GM10847 (cell line): ENCODE results near the gene LYRM1.
A peak's percentile ranks its signal among the peaks of the same experiment; 100 is the strongest.

Source experiments
- POLR2A ChIP-seq: IDR thresholded peaks from 2 replicates; pipeline ENCODE4 v1.6.1; 2011; ENCODE audit not compliant: insufficient read length; ENCODE audit errors: extremely low read depth

LYRM1 gene

GRCh38 chr16:20900299-20901067 lies at the start of gene LYRM1, which contains the start of gene DCUN1D3:
Gene LYRM1 (plus strand): TSS chr16:20900771. CDS start chr16:20915556, 14,785 bp downstream.
Gene DCUN1D3 (minus strand): TSS chr16:20900358. CDS start chr16:20862538, 37,820 bp downstream.
- TF ChIP-seq POLR2A = peak; percentile 68

DNA sequence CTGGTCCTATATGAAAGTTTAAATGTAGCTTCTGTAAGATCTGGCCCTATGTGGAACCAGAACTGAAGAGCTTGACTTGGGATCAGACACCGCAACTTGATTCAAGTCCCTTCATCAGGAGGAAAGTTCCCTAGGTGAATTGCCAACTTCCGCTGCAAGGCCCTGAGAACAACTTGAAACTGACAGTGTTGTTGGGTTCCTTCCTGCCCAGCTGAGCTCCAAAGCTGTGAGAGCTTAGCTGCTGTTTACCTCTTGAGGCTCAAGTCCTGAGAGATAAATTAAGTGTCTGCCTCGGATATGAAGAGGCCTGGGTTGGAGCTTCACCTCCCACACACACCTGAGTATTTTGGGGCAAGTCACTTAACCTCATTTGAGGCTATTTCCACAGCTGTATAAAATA lies 49.6 kb upstream of the LYRM1 start:
- TF ChIP-seq POLR2A = no peak

GRCh38 chr16:20851601-20852000 lies 49.0 kb upstream of the LYRM1 start:
- no peak for TF ChIP-seq POLR2A

- no peak for TF ChIP-seq POLR2A
These were observed 47.4 kb upstream of the LYRM1 start for GRCh38 chr16:20853143-20853542.

- no peak for TF ChIP-seq POLR2A
These were observed 46.5 kb upstream of the LYRM1 start for GRCh38 chr16:20853981-20854620.

DNA sequence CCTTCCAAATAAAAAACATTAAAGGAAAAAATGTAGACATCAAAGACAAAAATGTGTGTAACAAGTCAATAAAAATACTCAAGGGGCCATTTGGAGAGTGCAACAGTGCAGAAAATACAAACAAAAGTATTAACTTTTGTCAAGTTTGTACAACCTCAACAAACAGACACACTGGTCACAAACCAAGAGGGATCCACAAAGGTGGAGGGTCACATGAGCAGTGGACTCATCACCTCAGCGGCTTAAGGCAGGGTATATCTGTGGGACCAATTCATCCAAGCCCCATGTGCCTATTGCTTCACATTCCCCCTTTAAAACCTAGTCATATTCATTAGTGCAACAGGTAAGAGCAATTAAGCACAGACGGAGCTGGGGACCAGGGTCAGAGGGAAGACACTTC lies 45.6 kb upstream of the LYRM1 start:
- no peak for TF ChIP-seq POLR2A

DNA sequence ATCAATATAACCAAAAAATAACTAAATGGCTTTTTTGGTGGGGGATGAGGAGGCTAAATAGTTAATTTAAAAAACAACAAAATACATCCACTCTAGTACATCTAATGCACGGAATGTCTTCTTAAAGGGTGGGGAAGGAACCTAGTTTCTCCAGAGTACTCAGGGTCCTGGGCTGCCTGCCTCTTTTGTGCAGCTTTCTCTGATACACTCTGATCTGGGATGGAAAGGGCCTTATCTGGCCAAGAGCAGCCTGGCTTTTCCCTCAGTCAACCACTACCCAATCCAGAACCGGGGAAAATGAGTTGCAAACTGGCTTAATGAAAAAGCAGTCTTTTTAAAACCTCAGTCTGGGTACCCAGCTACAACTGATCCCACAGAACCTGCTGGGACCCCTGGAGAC lies 43.3 kb upstream of the LYRM1 start:
- no peak for TF ChIP-seq POLR2A

DNA sequence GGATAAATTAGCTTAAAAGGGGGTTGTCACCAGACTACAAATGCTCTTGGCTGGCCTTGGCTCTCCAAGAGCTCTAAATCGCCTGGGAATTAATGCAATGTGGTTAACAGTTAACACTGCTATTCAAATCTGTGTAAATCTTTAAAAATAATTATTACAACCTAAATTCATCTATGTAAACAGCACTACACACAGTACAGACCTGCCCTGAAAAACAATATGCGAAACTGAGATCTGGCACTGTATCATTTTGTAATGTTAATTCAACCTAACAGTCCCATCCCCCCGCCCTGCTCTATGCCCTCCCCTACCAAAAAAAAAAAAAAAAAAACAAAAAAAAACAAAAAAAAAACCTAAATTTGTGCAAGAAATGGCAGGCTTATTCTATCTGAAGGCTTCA lies 41.3 kb upstream of the LYRM1 start:
- TF ChIP-seq POLR2A = no peak

- TF ChIP-seq POLR2A = no peak
These were observed 40.9 kb upstream of the LYRM1 start for GRCh38 chr16:20859699-20860098.

- no peak for TF ChIP-seq POLR2A
These were observed 40.2 kb upstream of the LYRM1 start for GRCh38 chr16:20860361-20860760.

- TF ChIP-seq POLR2A = no peak
These were observed 38.2 kb upstream of the LYRM1 start for GRCh38 chr16:20862162-20862960.

GRCh38 chr16:20865420-20866131 lies 35.0 kb upstream of the LYRM1 start:
- no peak for TF ChIP-seq POLR2A

DNA sequence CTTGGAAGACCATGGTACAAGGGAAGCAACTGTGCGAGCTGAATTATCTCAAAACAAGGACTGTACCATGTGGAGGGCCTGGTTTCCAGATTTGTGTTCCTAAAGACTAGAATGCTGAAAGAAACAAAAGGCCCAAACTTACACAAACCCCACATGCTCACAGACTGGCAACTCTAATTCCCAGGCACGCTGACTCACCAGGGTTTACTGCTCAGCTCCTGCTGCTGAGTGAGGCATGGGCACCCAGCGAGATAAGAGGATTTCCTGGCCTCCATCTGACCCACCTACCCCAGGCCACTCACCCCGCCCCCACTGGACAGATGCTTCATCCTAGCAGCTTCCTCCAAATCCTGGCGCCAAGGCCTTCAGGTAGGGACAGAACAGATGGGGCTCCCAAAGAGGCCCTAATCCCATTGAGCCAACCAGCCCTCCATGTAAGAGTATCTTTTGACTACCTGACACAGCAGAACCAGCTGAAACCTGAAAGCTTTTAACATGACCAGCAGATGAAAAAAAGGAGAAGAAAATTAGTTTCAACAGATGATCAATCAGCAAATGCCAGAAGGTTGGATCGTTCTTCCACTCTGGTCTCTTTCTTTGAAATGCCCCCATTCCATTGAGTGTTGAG lies 34.3 kb upstream of the LYRM1 start:
- TF ChIP-seq POLR2A = no peak

GRCh38 chr16:20866801-20867200 lies 33.8 kb upstream of the LYRM1 start:
- TF ChIP-seq POLR2A = no peak

DNA sequence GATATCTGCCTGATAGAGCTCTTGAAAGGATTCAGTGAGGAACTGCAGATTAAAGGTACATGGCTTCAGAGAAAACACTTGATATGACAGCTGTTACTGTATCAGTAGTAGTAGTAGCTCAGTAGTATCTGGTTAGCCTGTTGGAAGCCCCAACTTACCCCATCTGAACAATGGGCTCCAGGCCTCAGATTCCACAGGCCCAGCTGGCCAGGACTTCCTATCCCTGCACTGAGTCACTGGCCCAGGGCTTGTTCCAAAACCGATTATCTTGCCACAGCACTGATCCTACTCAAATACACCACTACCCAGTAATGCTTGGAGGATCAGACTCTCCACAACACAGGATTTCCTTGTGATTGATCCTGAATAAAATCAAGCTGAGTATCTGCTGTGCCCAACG lies 33.0 kb upstream of the LYRM1 start:
- no peak for TF ChIP-seq POLR2A
